Jurkat, Clone E6-1 (cell line): ENCODE results near the gene PLXNA2.
A peak's percentile ranks its signal among the peaks of the same experiment; 100 is the strongest.

Source experiments
- DNase-seq: peaks from one replicate; pipeline ENCODE4 v3.0.0-alpha.2; 2011; ENCODE audit warnings: low read depth, low spot score
- H3K4me3 ChIP-seq: 2 replicates; pipeline ENCODE4 v1.5.1; 2011; ENCODE audit warnings: mild to moderate bottlenecking, low read length, control low read depth, moderate library complexity

PLXNA2 gene

DNA sequence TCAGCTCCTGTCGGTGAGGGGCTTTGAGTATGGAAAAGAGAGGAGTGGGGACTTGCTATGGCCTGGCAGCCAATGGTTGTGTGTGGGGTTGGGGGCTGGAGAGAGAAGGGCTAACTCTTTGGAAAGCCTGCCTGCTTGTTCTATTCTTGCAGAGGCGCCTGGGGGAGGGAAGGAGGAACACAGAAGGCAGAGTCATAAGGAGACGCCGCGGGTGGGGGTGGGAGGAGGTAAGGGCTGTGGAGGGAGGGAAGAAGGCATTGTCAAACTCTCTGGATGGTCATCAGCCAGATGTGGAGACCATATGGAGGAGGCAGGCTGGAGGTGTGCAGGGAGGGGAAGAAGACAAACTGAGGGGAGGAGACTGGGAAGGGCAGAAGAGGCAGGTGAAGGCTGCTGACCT lies 70.0 kb downstream of the PLXNA2 start:
- DNase-seq = no peak
- no peak overlapping the region for H3K4me3 ChIP-seq

DNA sequence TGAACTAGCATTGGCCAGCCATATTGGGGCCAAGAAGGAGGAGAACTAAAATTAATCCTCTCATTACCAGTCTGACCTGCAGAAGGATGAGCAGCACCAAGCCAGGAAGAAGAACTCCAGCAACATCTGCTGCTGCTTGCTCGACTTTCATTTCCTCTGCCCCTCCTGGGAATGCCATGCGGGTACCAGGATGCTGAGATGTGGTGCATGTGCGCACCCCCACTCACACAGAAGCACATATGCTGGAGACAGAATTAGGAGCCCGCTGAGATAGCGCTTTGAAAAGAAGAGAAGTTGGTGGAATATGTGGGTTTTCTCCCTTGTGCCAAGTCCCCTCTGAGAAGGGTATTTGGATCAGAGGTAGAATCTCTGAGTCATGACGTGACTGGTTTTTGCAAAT lies 70.4 kb downstream of the PLXNA2 start:
- DNase-seq = no peak
- H3K4me3 ChIP-seq = no peak overlapping the region

DNA sequence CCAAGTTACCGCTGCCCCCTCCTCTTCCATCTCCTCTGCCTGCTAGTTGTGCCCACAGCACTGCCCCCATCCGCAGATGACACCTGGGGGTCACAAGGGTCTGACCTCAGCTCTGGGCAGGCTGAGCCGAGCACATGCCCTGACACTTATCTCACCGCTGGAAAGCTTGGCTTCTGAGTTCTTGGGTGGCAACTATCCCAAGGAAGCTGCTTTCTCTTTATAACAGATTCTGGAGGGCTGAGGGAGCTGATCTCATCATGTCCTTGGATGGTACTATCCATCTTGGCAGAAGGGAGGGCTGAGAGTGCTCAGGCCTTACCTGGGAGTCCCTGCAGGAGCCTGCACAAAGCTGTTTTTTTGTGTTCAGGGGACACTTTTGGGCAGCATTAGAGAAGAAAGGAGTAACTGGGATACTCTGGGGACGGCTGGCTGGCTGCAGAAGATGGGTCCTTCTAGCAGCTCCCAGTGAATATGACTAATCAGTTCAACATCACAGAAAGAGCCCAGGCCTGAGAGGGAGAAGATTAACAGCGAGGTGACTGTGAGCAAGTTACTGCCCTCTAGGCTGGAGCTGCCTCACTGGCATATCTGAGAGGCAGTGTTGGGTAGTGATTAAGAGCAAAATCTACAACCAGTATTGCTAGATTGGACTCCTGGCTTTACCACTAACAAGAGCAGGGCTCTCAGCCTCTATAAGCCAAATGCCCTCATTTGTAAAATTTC lies 71.6 kb downstream of the PLXNA2 start:
- no peak overlapping the region for H3K4me3 ChIP-seq
- no peak for DNase-seq

DNA sequence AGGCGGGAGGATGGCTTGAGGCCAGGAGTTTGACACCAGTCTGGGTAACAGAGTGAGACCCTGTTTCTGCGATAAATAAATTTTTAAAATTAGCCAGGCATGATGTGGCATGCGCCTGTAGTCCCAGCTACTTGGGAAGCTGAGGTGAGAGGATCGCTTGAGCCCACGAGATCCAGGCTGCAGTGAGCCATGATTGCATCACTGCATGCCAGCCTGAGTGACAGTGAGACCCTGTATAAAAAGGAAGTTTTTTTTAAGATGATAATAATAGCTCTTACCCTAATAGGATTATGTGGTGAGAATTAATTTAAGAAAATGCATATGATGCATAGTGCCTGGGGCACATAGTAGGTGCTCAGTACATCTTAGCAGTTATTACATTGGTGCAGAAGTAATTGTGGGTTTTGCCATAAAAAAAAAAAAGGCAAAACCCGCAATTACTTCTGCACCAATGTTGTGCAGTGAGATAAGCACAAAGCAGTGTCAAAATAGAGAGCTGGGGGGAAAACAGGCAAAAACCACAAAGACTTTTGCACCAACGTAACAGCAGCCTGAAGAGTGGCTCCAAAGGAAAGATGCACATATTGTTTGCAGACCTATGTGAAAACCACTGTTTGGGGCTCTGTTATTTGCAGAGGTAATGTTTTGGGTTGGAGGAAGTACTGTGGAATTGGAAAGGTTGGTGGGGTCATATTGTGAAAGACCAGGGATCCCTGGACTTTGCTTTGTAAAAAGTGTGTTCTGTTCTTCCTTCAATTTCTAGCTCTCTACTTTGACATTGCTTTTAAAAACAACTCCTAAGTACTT lies 72.4 kb downstream of the PLXNA2 start:
- H3K4me3 ChIP-seq = no peak overlapping the region
- peak; percentile 36 for DNase-seq

DNA sequence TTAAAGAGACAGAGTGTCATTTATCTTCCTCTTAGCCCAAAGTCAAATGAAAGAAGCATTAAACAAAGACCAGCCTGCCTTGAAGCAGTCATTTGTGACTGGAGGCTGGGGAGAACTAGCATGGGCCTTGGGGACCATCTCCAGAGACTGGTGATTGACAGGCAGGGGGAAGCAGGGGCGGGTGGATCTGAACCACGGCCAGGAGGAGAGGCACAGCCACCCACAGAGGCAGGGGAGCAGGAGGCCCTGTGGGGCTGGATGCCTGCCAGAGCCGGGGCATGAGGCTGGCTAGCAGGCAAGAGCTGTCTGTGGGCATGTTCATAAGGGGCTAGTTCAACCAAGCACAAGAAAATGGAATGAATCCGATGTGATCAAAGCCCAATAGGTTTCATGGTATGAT lies 73.9 kb downstream of the PLXNA2 start:
- H3K4me3 ChIP-seq = no peak overlapping the region
- DNase-seq = no peak

DNA sequence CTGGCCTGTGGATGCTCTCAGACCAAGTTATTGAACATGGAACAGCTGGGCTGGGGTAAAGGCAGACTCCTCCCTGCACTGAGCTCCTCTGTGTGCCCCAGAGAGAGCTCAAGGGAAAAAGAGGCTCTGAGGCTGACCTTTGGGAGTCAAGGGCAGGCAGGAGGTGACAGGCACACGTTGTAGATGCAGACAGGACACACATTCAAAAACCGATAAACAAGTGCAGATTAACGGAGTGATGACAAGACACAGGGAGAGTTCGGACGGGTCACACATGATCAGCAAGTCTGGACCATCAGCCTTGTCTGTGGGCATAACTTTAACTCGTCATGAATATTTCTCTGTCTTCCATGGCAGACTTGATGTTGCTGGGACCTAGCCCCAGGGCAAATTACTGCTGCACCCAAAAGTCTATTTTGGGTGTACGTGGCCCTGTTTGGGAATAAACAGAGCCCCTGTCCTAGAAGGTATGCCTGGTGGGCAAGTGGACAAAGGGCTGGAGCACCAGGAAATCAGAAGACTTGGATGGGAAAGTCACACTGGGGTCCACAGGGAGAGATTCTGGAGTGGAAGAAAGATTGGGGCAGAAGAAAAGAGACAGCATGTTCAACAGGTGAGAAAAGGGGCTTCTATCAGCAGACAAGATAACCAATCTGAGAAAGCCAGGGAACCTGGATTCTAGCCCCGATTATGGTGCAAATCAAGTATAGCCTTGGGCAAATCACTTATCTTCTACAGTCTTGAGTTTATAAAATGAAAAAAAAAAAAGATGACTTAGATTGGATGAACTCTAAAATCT lies 74.9 kb downstream of the PLXNA2 start:
- no peak overlapping the region for H3K4me3 ChIP-seq
- no peak for DNase-seq

DNA sequence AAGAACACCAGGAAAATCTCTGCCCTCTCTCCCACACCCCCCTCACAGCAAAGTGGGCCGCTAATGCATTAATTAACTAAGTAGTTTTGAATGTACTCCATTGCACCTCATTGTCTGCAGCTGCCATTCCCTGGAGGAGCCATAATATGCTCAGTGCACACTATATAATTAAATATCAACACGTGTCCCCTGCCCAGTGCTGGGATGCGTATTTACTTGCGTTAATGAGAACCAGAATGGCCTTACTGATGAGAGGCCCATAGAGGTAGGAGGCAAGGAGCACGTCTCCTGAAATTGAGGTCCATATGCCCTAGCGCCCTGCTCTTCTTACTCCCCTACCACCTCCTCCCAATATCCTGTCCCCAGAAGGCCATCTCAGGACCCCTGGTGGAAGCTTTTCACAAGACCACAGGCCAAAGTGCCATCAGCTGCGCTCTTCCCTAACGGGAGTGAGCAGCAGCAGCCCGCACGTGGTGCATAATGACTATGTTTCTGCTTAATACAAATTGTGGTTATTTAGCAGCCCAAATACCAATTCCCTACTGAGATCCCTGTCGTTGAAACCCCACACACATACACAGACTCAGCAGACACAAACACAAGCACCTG lies 76.8 kb downstream of the PLXNA2 start:
- no peak for DNase-seq
- no peak overlapping the region for H3K4me3 ChIP-seq

DNA sequence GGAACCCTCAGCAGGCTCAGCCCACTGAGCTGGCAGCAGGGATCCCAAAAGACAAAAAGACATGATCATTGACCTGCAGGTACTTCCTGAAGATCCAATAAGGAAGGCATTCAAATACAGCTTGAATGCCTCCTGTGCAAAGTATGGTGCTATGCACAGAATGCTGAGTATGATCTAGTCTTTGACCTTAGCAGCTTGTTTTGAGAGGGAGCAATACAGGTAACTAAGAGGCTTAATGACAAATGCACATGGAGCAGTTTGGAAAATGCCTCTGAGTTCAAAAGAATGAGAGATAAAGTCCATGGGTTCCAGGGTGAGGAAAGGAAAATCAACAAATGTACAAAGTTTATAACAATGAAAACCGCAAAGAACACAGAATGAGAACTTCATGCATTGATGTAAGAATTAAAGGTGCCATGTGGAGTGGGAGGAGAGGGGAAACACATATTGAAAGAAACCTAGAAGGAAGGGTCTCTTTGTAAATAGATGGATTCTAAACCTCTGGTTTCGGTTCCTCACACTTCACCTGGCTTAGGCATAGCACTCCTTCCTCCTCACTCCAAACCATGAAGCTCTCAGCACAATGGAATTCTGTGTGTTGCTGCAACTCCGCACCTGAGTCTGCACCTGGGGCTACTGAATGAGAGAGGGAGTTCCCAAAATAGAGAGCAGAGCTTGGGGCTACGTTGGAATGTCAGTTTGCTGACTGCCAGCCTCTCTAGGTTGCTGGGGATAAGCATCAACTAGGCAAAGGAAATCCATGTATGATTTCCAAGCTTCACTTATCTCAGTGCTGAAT lies 77.6 kb downstream of the PLXNA2 start:
- no peak overlapping the region for H3K4me3 ChIP-seq
- no peak for DNase-seq

DNA sequence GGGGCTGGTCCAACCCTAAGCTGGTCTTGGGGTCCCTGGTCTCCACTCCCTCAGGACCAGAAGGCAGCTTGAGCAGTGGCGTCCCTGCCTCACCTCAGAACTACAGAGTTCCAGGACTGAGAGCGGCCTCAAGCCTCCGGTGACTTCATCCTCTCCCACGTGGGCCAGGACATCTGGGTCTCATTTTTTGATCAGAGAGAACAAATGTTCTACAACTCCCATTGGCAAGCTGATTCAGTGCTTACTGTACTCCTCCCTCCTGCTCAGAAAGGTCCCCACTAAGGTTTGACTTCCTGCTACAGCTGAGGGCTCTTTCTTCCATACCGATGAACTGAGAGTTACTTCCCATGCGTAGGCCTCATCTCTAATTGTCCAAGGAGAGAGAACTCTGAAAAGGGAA lies 78.5 kb downstream of the PLXNA2 start:
- no peak overlapping the region for H3K4me3 ChIP-seq
- no peak for DNase-seq

DNA sequence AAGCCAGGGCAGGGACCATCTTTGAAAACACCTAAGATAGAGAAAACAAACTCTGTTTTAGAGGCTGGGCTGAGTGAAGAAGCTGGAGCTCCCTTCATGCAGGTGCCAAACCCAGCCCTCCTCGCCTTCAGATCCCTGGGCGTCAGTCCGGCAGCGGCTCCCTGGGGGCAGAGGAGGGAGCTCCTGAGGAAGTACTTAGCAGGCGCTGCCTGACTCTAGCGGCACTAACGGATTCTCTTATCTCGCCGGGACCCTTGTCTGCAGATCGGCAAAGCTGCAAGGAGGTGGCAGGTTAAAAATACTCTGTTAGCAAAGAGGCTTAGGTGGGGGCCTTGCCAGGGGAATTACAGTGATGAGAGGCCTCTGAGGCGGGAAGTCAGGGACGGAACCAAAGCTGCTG lies 79.6 kb downstream of the PLXNA2 start:
- no peak overlapping the region for H3K4me3 ChIP-seq
- no peak for DNase-seq

DNA sequence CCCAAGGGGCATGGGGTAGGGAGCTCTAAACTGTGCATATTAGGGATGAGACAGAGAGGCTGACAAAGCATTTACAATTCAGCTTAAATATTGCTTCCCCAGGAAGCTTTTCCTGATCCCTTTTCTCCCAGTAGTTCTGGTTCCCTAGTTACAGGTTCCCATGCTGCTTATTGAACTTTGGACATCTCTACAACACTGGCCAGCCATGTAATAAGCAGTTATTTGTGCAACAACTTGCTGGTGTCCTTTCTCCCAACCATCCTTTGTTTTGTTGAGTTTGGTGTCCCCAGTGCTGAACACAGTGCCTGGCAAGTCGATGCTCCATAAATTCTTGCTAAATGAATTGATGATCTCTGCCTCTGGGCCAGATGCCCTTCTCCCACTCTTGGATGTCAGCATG lies 80.6 kb downstream of the PLXNA2 start:
- no peak overlapping the region for H3K4me3 ChIP-seq
- no peak for DNase-seq

DNA sequence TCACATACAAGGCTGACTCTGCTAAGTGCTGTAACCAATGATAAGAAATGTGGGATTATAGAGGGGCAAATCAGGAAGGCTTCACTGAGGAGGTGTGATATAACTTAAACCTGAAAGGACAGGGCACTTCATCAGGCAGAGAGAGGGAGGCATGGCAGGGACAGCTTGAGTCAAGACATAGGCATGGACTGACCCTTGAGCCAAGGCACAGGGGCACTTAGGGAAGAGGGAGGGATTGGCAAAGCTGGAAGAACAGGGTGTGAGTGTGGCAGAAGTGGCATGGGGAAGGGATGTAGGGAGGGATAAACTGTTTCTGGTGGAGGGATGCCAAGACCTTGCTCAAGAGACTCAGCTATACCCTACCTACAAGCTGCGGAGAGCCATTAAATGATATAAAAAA lies 81.3 kb downstream of the PLXNA2 start:
- DNase-seq = no peak
- H3K4me3 ChIP-seq = no peak overlapping the region

DNA sequence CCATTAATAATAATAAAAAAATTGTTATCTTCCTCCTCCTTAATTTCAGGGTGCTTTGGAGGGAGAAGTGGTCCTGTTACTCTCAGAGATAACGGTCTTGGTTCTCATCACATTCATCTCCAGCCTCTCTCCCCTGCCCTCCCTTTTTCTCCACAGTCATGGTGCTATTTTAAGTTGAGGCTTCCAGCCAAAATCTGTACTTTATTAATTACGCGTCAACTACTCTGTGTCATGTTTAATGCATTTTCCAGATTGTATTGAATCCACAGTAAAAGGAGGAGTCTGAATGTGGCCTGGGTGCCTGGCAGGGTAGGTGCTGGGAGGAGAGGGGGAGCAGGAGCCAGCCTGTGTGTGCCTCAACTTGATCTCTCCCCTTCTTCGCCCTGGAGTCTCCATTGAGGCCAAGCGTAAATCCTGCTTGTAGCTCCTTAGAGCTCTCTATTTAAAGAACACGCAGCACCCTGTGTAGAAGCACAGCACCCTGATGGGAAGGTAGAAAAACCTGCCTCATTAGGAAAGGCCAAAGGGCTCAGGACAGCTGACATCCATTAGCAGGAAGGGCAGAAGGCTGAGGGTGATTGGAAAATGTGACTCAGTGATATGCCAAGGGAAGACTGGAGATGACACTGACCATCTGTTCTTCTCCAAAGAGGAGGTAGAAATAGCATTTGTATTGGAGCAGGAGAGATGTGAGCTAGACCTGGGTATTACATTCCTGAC lies 82.4 kb downstream of the PLXNA2 start:
- no peak overlapping the region for H3K4me3 ChIP-seq
- no peak for DNase-seq

DNA sequence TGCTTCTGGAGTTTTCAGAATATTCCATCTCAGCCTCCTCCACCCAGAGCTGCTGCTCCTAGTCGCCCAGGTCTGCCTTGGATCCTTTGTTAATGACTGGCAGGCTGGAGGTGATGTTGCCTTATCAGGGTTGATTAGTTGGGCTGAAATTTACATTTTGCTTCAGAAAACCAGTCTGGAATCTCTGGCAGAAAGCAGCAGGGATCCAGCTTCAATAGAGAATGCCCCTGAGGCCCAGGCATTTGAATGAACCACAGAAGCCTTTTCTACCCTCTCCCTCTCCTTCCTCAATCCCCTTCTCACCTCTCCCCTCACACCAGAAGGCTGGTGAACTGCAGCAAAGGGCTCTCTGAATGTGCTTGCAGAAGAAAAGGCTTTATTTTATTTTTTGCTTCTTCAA lies 83.2 kb downstream of the PLXNA2 start:
- no peak overlapping the region for H3K4me3 ChIP-seq
- DNase-seq = no peak

DNA sequence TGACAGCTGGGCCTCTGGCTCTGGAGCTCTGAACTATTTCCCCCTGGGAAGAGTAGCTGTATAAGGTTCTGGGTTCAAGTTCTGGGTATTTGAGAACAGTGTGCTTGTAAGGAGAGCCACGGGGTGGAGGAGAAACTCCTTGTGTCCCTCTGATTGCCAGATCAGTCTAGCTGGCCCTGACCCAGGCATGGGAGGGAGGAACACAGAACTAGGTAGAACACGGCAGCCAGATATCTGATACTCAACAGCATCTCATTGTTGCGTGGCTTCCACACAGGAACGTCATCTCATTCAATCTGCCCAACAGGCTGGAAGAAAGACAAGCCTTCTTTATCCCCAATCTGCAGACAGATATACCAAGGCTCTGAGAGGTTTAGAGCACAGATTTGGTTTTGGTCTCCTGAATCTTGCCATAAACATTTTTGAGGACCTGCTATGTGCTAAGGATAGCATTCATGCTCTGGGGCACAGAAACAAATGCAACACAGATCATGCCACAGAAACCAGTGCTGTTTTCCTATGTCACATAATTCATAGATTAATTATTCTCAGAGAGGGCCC lies 83.8 kb downstream of the PLXNA2 start:
- DNase-seq = no peak

DNA sequence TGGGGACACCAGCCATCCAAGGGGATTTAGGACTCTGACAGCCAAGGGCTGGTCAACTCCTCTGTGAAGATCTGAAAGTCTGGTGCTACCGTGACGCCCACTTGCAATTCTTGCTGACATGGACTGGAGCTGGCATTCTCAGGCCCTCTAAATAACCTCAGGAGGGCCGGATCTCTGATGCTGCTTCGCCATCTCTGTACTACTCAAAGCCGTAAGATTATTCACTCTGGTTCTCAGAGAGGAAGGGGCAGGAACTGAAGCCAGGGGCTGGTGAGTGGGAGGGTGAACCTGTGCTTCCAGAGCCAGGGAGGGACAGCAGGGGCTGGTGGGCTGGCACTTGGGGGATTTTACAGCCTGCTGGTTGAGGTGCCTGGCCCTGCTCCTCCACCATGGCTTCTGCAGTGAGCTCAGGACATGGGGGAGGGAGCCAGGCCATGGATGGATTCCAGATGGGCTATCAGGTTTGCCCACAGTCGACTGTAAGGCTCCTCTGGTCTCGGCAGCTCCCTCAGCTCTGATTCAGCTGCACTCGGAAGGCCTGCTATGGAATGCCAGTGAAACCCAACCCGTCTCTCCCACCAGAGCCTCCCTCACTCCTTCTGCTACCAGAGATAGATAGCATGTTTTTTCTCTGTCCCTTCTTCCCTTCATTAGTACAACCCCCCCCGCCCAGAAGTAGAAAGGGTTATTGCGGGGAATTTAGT lies 84.5 kb downstream of the PLXNA2 start:
- DNase-seq = no peak
- H3K4me3 ChIP-seq = no peak overlapping the region

More for the DNA sequence above, 83.8 kb downstream of the PLXNA2 start:
- H3K4me3 ChIP-seq = no peak overlapping the region
